ENCODE data around the gene IFITM10.

DNA sequence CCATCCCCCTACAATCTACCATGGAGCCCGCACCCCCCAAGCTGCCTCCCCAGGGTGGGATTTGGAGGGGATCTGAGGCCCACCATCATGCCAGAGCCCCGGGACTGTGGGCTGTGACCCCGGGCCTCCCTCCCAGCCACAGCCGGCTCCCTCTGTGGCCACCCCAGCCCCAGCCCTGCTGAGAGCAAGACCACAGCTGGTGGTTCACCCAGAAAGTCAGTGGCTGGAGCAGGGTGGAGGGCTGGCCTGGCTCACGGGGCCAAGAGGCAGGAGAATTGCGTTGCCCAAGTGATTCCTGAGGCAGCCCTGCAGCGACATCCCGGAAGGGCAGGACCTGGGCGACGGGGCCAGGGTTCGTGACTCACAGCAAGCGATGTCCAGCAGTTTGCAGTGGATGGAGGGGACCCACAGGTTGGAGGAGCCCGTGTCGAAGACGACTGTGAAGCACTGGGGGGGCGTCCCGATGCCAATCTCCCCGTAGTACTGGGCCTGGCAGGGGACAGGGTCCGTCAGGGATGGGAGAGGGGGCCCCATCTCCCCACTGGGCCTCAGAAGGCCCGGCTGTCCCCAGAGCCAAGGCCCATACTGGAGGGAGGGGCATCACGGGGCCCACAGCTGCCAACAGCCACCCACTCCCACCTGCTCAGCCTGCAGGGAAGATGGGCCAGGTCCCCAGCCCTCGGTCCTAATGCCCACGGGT is 8.9 kb upstream of the IFITM10 start:
- TF ChIP-seq CTCF (IDR thresholded peaks at IDR 0.05) (no peak), POLR2A (IDR thresholded peaks at IDR 0.05) (no peak)
